ENCODE results near the gene OR7A10.

The OR7A10 gene

GRCh38 chr19:14848822-14849221 is at the start of gene OR7A10:
Gene OR7A10 (minus strand): TSS chr19:14848922. CDS start chr19:14841877, 7,045 bp downstream.
- DNase-seq (ENCODE audit: extremely low read depth in 1 of 2, low read depth in 1 of 2) = no peak

GRCh38 chr19:14890643-14891379 is 42.1 kb upstream of the OR7A10 start:
- no peak for DNase-seq (ENCODE audit: extremely low read depth in 1 of 2, low read depth in 1 of 2)

DNA sequence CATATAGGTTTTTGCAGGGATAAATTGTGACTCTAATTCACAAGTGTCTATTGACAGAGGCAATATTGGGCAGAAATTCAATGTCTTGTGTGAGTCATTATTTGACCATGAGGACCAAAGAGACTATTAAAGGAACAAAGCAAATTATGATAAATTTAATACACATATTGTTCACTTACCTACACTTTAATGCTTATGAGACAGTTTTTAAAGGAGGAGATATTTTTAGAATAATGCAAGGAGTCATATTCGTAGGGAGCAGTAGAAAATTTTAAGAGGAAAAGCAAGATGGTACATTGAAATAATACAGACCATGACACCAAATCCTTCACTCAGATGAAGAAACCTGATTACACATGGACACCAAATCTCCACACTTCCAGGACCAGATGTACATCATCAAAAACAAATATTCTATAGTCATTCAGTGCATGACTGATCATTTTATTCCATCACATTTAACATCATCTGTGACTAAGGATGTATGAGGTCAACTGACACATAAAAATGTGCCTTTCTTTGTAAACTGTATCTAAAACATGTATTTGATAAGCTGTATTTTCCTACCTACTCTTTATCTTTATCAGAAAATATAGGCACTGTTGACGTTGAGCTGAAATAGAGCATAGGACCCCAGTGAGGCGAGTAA is 41.4 kb upstream of the OR7A10 start:
- no peak for DNase-seq (ENCODE audit: extremely low read depth in 1 of 2, low read depth in 1 of 2)

GRCh38 chr19:14886032-14886431 is 37.3 kb upstream of the OR7A10 start, which contains the start of gene OR7A17:
Gene OR7A17 (minus strand): TSS chr19:14886132. CDS start chr19:14881355, 4,777 bp downstream.
- no peak for DNase-seq (ENCODE audit: extremely low read depth in 1 of 2, low read depth in 1 of 2)

GRCh38 chr19:14871619-14872230 is 23.0 kb upstream of the OR7A10 start:
- no peak for DNase-seq (ENCODE audit: extremely low read depth in 1 of 2, low read depth in 1 of 2)

DNA sequence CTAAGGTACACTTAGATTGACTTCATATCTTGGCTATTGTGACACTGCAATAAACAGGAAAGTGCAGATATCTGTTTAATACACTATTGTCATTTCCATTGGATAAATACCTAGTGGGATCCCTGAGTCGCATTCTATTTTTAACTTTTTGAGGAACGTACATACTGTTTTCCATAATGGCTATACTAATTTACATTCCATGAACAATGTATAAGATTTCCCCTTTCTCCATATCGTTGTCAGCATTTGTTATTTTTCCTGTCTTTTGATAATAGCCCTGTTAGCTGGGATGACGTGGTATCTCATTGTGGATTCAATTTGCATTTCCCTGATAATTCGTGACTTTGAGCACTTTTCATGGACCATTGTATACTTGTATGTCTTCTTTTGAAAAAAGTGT is 19.8 kb upstream of the OR7A10 start:
- no peak for DNase-seq (ENCODE audit: extremely low read depth in 1 of 2, low read depth in 1 of 2)

DNA sequence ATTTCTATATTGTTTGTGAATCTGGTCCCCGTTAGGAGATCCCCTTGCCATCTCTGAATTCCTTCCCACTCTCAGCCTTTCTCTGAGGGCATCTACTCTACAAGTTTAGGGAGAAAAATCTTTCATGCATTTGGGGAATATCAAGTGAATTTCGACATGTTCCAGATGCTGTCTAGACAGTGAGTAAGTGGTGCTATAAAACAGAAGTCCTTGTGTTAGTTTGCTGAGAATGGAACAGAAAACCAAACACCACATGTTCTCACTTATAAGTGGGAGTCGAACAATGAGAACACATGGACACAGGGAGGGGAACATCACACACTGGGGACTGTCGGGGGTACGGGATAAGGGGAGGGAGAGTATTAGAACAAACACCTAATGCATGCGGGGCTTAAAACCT is 5.1 kb downstream of the OR7A10 start:
- DNase-seq (ENCODE audit: extremely low read depth in 1 of 2, low read depth in 1 of 2) = no peak

DNA sequence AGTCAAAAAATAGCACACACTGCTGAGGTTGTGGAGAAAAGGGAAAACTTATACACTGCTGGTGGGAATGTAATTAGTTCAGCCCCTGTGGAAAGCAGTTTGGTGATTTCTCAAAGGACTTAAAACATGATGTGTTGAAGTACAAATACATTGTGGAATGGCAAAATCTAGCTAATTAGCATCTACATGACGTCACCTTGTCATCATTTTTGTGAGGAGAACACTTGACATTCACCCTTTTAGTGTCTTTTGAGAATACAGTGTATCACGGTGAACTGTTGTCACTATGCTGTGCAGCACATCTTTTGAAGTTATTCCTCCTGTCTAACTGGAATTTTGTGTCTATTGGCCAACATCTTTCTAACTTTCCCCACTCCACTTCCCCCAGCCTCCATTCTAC is 5.6 kb downstream of the OR7A10 start:
- DNase-seq (ENCODE audit: extremely low read depth in 1 of 2, low read depth in 1 of 2) = no peak

DNA sequence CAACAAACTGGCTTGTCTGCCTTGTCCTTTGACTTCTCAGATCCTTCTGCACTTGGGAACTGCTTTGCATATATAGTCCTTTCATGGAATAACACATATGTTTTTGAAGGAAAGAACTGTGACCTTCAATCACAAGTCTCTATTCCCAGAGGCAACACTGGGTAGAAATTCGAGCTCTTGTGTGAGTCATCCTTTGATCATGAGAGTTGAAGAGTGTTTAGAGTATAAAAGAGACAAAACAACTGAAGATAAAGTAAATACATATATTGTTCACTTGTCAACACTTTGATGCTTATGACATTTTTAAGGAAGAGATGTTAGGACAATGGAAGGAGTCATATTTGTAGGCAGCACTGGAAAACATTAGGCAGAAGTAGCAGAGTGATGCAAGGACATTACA is 8.5 kb downstream of the OR7A10 start:
- no peak for DNase-seq (ENCODE audit: extremely low read depth in 1 of 2, low read depth in 1 of 2)

DNA sequence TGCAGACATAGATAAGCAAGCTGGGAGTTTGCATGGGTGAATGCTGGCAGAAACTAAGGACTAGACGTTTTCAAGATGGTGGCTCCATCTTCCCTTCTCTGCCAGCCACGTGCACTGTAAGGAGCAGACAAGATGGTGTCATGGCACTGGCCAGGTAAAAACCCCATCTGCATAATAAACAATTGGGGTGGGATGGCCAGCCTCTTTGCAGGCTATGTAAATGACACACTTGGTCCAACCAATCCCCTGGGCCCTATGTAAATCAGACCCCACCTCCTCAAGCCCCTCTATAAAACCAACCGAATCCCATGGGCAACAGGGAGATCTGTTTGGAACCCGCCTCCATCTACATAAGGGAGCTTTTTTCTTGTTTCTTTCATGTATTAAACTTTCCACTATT is 11.3 kb downstream of the OR7A10 start:
- no peak for DNase-seq (ENCODE audit: extremely low read depth in 1 of 2, low read depth in 1 of 2)

- no peak for DNase-seq (ENCODE audit: extremely low read depth in 1 of 2, low read depth in 1 of 2)
Measured at GRCh38 chr19:14835011-14835410, 13.7 kb downstream of the OR7A10 start, which contains the start of the genes OR7A5 and OR7C1. Gene OR7A5 (minus strand): TSS chr19:14835185. CDS start chr19:14828241, 6,944 bp downstream. Gene OR7C1 (minus strand): TSS chr19:14835185. CDS start chr19:14800136, 35,049 bp downstream.

GRCh38 chr19:14830702-14831101 is 18.0 kb downstream of the OR7A10 start:
- DNase-seq (ENCODE audit: extremely low read depth in 1 of 2, low read depth in 1 of 2) = no peak

DNA sequence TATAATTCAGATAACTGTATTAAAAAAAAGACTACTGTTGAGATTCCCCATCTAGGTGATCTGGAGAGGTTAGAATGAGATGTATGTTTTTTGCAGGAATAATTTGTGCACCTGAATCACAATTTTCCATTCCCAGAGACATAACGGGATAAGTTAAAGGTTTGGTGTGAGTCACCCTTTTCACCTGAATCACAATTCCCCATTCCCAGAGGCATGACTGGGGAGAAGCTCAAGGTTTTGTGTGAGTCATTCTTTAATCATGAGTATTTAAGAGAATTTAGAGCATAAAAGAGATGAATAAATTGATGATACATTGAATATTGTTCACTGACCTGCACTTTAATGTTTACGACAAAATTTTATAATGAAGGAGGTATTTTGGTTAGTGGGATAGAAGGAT is 22.7 kb downstream of the OR7A10 start:
- no peak for DNase-seq (ENCODE audit: extremely low read depth in 1 of 2, low read depth in 1 of 2)

DNA sequence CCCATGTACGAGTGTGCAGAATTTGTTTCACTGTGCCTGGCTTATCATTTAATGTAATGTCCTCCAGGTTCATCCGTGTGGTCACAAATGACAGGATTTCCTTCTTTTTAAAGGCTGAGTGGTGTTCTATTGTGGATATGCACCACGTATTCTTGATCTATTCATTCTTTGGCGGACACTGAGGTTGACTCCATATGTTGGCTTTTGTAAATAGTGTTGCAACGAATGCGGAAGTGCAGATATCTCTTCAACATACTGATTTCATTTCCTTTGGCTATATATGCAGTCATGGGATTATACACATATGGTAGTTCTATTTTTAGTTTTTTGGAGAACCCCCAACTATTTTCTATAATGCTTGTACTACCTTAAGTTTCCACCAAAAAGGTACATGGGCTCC is 26.8 kb downstream of the OR7A10 start:
- no peak for DNase-seq (ENCODE audit: extremely low read depth in 1 of 2, low read depth in 1 of 2)

- DNase-seq (ENCODE audit: extremely low read depth in 1 of 2, low read depth in 1 of 2) = no peak
Measured at GRCh38 chr19:14818588-14818987, 30.1 kb downstream of the OR7A10 start.

GRCh38 chr19:14817052-14817451 is 31.7 kb downstream of the OR7A10 start:
- no peak for DNase-seq (ENCODE audit: extremely low read depth in 1 of 2, low read depth in 1 of 2)

- no peak for DNase-seq (ENCODE audit: extremely low read depth in 1 of 2, low read depth in 1 of 2)
Measured at GRCh38 chr19:14814982-14815652, 33.6 kb downstream of the OR7A10 start.

- DNase-seq (ENCODE audit: extremely low read depth in 1 of 2, low read depth in 1 of 2) = no peak
Measured at GRCh38 chr19:14809272-14810057, 39.3 kb downstream of the OR7A10 start.

DNA sequence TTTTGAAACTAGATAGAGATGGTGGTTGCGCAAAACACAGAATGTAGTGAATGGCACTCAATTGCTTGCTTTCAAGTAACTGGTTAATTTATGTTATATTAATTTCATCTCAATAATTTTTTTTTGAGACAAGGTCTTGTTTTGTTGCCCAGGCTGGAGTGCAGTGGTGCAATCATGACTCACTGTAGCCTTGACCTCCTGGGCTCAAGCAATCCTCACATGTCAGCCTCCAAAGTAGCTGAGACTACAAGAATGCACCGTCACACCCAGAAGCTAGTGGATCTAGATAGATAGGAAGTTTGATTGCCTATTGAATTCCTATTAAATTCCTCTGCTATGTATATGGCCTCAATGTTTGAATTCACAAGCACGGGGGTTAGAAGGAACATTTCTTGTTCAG is 44.0 kb downstream of the OR7A10 start:
- DNase-seq (ENCODE audit: extremely low read depth in 1 of 2, low read depth in 1 of 2) = no peak

DNA sequence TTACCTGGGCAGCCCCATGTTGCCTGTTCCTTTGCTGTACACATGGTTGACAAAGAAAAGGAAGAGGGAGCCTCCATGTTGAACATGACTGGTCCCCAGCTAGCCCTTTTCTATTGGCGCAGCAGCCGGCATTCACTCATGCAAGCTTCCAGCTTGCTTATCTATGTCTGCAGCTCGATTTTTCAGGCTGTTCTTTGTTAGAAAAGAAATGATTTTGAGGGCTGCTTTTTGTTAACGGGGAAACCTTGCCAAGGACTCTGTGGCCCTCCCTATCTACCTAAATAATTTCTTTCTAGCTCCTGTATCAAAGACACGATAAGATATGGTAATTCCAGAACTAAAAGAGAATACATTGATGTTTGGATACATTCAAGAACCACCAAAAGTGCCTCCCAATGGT is 50.0 kb downstream of the OR7A10 start:
- no peak for DNase-seq (ENCODE audit: extremely low read depth in 1 of 2, low read depth in 1 of 2)

Measured in activated CD8-positive, alpha-beta memory T cell treated with anti-CD3 and anti-CD28 coated beads for 1 hour (primary cell).